Measurements from ENCODE around the gene RAB1A.

The RAB1A gene

GRCh38 chr2:65085148-65085547 lies 44.8 kb downstream of the RAB1A start:
- DNase-seq = no peak

GRCh38 chr2:65081232-65081685 lies 48.6 kb downstream of the RAB1A start:
- DNase-seq = no peak

DNA sequence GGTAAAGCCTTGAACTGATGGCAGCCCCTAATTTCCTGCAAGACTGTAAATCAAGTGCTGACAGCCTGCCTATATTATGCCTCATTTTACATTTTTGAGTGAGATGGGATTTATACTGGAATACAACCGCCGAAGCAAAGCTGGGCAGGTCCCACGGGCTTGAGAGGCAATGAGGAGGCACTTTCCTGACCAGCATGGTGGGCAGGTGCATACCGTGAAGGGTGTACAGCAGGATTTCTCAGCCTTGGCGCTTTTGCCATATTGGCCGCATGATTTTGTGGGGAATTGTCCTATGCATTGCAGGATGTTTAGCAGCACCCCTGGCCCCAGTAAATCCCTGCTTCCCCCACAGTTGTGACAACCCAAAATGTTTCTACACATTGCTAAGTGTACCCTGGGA lies 50.9 kb downstream of the RAB1A start:
- no peak for DNase-seq

GRCh38 chr2:65077898-65078297 lies 52.0 kb downstream of the RAB1A start:
- no peak for DNase-seq

GRCh38 chr2:65076345-65076710 lies 53.6 kb downstream of the RAB1A start:
- DNase-seq = no peak

DNA sequence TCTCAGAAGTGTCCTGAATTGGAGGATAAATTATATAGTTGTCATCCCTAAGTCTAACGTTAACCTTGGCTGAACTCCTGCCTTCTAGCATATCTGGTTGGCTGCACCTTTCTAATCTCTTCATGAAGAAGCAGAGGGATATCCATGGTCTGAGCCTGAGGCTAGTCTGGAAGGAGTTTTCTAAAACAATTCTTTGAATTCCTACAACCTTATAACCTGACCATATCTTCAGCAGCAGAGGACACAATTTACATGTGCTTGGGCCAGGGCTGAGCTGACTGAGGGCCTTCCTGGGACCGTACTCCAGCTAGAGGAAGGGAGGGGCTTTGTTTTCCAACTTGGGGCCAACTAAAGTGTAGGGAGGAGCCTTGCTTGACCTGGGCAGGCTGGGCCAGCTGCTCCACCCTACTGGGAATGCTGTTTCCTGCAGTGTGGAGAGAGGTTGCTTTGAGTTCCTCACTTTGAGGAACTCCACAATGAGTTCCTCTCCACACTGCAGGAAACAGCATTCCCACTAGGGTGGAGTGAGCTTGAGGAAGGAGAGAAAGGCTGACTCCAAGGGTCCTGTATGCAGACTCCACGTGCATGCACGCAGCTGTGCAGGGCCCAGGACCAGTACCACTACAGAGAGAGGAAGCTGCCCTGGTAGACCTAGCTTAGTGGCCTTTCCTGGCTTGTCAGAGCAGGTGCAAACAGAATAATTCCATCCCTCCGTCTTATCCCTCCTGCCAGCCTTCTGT lies 54.1 kb downstream of the RAB1A start:
- no peak for DNase-seq

DNA sequence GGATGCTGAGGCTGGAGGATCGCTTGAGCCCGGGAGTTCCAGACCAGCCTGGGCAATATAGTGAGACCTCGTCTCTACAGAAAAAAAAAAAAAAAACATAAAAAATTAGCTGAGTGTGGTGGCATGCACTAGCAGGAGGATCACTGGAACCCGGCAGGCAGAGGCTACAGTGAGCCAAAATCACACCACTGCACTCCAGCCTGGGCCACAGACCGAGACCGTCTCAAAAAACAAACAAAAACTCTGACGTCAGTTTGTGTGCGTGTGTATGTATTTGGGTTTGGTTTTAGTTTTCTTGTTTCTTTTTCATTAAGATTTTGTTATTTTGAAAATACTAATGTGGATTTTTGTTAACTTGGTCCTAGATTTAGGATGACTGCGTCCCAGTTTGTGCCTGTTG lies 54.7 kb downstream of the RAB1A start:
- DNase-seq = no peak

DNA sequence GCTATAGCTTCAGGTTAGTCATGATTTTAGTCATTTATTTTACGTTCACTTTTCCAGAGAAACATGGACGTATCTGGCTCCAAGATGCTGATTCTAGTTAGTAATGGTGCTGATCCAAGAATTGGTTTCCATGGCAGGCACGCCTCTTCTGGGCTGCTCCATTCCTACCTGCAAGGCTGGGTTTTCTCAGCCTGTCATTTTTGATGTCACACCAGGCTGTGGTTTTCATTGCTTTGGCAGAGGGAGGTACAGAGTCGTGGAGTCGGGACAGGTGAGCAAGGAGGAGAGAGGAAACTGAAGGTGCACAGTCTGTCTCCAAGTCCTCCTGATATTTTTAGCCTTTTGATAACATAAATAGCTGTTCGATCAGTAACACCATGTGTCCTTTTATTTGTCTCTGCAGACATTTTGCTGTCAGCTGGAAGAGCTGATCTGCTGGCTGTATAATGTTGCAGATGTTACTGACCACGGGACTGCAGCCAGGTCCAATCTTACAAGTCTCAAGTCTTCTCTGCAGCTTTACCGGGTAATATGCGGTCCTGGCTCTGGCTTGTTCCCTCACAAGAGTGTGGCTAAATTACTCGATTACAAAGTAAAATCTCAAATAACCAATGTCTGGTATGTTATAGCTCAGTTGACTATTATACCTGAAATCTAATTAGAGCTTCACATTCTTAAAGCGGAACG lies 55.9 kb downstream of the RAB1A start:
- DNase-seq = no peak

GRCh38 chr2:65072181-65072970 lies 57.5 kb downstream of the RAB1A start:
- no peak for DNase-seq

- no peak for DNase-seq
Measured at GRCh38 chr2:65071499-65072180, 58.3 kb downstream of the RAB1A start.

DNA sequence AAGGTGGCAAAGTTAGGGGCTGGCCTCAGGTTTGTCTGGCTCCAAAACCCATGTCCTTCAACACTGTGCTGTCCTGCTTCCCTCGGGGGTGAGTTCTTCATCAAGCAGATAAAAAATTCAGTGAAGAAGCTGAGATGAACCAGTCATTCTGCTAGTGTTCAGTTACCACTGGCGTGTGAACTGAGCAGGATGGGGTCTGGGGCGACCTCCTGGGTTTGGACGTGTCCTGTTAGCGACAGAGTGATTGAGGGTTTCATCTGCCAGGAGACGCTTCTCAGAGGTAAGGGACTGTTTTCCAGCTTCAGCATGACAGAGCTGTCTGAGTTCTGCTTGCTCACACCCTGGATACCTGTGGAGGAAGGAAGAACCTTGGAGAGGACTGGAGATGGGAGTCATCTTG lies 59.0 kb downstream of the RAB1A start:
- no peak for DNase-seq

DNA sequence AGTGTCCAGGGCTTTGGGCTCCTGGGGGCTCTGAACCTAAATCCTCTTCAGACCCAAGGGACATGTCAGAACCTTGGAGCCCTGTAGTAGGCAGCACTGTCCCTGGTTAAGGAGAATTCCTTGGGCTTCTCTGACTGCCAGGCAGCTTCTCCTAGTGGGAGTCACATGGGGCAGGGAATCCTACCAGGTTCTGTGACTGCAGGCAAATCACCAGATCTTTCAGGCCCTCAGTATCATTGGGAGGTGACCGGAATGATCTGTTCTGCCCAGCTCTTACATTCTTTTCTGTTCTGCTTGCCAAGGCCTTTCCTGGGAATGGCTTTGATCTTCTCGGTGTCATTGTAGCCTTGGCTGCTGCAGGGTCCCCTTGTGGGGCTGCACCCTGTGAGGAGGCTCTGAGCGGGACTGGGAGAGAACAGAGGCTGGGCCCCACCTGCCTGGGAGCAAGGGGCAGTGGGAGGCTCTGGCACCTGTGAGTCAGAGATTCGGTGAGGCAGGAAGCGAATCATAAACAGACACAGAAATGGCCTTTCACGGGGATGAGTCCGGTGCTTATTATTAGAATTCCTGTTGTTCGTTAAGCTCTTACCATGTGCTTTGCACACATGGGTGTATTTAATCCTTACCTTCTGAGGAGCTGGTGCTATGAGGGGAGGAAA lies 59.6 kb downstream of the RAB1A start:
- no peak for DNase-seq

- no peak for DNase-seq
Measured at GRCh38 chr2:65069439-65069824, 60.5 kb downstream of the RAB1A start.

DNA sequence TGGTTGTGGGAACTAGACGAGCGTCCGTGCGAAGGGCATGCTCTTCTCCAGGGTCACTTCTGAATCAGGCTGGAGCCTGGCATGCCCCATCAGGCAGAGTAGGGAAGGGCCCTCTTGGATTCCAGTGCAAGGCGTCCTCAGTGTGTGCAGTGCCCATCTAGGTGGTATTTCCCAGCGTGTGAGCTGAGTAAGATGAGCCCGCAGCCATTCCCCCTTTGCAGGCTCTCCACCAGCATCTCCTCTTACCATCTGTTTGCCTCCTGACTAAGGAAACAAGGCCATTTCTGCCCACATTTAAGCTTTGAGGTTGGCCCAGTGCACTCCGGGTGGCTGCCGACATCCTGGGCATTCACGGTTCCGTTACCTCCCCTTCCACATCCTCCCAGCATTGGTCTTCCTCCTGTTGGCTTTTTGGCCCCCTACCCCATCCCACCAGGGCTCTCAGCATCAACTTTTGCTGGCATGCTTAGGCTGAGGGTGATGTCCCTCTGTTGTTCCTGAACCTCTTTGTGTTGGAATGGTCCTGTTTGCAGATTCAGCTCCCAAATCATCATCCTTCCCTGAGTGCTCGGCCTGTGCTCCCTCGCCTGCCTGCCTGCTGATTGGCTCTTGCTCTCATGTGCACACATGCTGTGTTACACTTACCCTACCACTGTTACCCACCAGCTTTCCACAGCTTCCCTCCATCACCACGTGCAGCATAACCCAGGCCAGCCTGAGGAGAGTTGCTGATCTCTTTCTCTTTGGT lies 61.9 kb downstream of the RAB1A start:
- DNase-seq = no peak

DNA sequence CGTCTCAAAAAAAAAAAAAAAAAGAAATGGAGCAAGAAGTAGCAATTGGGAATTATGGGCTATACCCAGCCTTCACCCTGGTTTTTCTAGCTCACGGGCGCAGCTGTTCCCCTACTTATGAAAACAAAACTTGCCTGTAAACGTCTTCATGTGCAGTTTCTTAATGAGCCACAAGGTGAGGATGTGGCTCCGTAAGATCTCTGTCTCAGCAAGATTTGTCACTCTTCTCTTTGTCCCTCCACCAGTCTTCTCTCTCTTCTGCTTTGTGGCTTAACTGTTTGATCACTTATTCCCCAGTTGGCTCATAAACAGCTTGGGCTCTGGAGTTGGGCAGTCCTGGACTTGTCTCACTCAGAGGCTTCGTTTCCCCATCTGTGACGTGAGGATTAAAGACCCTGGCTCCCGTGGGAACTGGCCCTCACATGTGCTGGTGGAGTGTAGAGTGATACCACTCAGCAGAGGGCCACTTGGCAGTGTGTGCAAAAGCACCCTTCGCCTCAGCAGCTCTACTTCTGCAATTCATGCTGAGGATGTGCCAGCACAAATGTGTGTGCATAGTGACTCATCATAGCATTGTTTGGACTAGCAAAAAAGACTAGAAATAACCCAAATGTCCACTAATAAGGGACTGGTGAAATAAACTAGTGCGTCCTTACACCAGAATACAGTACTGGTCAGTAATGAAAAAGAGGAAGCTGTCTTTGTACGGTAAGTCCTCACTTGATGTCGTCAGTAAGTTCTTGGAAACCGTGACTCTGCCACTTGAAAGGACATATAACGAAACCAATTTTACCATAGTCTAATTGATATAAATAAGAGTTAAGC lies 65.0 kb downstream of the RAB1A start:
- no peak for DNase-seq

DNA sequence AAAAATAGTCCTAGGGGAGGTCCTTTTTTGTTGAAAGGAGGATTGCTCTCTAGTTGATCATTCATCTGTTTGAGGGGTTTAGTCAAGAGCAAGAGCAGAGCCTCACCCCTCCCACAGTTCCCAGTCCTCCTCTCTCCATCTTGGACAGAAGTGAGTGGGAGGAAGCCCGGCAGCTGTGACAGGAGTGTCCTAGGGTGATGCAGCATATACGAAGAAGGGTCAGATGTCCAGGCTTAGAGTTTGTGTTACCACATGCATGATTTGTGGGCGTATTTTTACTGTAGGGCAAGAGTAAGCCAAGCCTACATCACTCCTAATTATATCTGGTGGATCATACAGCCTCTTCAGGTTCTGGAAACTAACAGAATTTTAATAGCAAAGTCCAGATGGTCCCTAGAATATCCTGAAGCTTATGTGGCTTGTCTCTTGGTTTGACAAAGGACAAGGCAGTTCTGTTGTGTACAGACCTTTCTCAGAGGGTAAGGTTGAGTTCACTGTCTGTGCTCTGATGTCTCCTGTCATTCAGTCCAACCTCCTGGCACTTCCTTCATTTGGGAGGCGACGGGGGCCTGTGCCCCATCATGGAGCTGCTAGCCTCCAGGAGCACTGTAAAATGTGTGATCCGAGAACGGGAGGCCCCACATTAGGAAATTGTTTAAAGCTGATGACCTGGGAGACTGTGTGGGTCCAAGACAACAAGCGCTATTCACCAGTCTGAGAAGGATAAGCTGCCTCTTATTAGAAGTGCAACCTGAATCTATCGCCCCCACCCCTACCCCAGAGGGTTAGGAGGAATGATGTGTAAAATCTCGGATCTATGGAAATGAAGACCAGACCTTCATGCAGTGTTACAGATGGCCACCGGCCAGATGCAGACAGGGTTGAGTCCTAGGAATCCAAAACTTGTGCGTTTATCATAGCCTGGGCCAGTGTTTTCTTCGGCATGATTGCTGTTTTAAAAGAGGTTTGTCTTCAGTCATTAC lies 66.8 kb downstream of the RAB1A start:
- DNase-seq = no peak

GRCh38 chr2:65061910-65062339 lies 68.0 kb downstream of the RAB1A start:
- DNase-seq = no peak

DNA sequence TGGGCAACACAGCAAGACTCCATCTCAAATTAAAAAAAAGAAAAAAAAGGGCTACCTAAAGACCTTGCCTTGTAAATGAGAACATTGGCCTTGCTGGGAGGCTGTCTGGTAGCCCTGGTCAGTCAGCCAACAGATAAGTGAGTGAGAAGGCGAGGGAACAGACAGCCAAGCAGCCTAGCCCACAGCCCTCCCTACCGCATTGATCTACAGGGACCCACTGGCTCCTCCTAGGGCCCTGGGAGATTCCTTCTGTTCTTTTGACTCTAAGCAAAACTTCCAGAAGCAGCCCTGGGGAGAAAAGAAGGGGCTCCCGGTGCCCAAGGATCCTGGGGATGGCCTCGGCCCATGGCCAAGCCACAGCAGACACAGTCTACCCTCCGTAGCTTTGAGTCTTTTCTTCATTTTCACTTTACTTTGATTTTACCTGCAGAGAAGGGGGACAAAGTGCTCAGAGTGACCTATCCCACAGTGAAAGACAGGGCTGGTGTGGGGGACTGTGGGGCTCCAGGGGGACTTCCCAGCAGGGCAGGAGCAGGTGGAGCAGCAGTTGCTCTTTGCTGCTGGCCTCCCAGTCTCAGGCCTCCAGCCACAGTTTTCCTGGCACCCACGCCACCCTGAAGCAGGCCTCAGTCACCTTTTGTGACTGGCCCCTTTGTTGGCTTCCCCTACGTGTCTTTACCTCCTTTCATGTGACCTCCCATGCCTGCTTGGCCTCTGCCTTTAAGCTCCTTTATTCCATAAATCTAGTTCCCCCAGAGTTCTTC lies 68.6 kb downstream of the RAB1A start:
- DNase-seq = no peak

DNA sequence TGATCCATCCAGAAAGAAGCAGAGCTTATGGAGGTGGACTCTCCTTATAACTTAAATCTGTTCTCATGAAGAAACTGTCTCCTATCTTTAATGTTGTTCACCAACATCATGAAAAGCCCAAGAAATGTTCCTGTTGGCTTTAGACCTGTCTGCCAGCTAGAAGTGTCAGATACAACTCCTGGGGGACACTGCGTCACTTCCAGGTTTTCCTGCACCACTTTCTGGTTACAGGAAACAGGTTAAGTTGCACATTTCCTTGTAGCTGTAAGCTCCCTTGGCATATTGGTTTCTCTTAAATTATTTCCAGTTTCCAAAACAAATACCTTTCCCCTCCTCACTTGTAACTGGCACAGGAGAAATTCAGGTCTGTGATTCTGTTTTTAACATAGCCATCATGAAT lies 70.8 kb downstream of the RAB1A start:
- DNase-seq = no peak

Data from NCI-H1105 treated with DMSO at 0.1 percent for 48 hours (cell line).